HG03039 (cell line): ENCODE results near the gene TAS2R13.

ENCODE experiments used
- ATAC-seq: cut with Tn5 transposase; IDR thresholded peaks from one replicate; pipeline ENCODE4 v1.9.1; 2021; ENCODE audit warnings: mild to moderate bottlenecking, moderate library complexity; ENCODE audit not compliant: unreplicated experiment

TAS2R13 gene

DNA sequence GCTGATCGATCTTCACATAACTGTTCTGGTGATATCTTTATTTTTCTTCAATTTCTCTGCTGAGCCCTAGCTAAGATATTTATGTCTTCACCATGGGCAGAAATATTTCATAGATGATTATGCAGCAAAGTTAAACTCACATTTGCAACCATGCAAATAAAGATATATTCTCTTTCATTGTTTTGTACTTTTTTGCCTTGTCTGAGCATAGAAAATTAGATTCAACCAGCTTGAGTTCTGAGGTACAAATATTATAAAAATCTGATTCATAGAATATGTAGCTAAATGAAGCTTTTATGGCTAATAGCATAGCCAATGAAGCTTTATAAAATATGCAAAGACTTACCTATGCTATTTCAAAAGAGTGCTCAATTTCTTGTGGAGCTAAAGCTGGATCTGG, at the start of gene TAS2R13:
TAS2R13 (minus strand) TSS at position 101 of the 400 bp plus-strand sequence. CDS start 264 bp downstream, outside the sequence.
- no peak for ATAC-seq

DNA sequence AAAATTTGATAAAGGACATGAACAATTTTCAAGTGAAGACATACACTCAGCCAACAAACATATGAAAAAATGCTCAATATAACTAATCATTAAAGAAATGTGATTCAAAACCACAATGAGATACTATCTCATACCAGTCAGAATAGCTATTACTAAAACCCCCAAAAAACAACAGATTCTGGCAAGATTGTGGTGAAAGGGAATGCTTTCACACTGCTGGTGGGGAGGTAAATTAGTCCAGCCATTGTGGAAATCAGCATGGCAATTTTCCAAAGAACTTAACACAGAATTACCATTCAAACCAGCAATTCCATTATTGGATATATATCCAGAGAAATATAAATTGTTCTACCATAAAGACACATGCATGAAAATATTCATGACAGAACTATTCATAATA, 48.4 kb upstream of the TAS2R13 start:
- ATAC-seq = no peak

DNA sequence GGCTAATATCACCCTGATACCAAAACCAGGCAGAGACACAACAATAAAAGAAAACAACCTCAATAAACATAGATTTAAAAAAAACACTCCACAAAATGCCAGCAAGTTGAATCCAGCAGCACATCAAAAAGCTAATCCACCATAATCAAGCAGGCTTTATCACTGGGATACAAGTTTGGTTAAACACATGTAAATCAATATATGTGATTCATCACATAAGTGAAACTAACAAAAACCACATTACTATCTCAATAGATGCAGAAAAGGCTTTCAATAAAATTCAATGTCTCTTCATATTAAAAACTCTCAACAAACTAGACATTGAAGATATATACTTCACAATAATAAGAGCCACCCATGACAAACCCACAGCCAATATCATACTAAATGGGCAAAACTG, 46.7 kb upstream of the TAS2R13 start:
- no peak for ATAC-seq

- no peak for ATAC-seq
These were observed 43.3 kb upstream of the TAS2R13 start for GRCh38 chr12:10952645-10953044.

DNA sequence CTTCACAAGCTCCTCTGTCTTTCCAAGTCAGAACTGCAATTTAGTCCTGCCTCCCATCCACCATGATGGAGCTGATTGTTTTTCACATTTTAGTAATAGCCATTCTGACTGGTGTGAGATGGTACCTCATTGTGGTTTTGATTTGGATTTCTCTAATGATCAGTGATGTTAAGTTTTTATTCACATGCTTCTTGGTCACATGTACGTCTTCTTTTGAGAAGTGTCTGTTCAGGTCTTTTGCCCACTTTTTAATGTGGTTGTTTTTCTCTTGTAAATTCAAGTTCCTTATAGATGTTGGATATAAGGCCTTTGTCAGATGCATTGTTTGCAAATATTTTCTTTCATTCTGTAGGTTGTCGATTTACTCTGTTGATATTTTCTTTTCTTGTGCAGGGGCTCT, 33.8 kb upstream of the TAS2R13 start:
- no peak for ATAC-seq

DNA sequence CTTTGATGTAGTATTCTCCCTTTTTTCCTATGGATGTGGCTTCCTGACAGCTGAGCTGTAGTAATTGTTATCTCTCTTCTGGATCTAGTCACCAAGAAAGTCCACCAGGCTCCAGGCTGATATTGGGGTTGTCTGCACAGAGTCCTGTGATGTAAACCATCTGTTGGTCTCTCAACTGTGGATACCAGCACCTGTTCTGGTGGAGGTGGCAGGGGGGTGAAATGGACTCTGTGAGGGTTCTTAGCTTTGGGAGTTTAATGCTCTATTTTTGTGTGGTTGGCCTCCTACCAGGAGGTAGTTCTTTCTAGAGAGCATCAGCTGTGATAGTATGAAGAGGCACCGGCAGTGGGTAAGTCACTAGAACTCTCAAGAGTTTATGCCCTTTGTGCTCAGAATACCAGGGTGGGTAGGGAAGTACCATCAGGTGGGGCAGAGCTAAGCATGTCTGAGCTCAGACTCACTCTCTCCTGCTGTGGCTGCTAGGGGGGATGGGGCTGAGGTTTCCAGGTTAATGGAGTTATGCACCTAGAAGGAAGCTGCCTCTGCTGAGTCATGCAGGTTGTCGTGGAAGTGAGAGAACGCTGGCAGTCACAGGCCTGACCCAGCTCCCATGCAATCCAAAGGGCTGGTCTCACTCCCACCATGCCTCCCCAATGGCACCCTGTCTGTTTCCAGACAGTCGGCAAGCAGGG, 32.7 kb upstream of the TAS2R13 start:
- no peak for ATAC-seq

- ATAC-seq = no peak
These were observed 32.0 kb upstream of the TAS2R13 start for GRCh38 chr12:10941369-10941768.

- ATAC-seq = no peak
These were observed 31.0 kb upstream of the TAS2R13 start for GRCh38 chr12:10940389-10940788.

DNA sequence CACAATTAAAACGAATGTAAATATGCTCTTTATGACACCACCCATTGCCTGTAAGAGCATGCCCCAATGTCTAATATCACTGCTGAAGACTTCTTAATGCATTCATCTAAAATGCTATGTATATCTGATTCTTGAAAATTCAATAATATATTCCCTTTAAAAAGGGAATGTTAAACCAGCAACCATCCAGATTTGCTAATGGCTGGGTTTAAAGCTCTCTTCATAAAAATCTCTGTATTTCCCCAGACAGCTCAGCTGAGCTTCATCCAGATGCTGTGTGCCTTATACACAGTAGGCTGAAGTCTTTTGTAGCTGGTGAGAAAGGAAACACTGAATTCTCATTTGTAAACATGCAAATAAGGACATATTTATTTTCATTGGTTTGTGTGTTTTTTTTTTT, 29.8 kb upstream of the TAS2R13 start, which contains the start of gene TAS2R14:
TAS2R14 (minus strand) TSS at position 101 of the 400 bp plus-strand sequence; CDS start at position 45, 56 bp downstream.
- no peak for ATAC-seq

GRCh38 chr12:10936506-10936905, 27.1 kb upstream of the TAS2R13 start:
- no peak for ATAC-seq

- ATAC-seq = no peak
These were observed 19.5 kb upstream of the TAS2R13 start, which contains the start of gene PRH2 for GRCh38 chr12:10928746-10929286. TSS of gene PRH2 (plus strand) at chr12:10929236. CDS start at chr12:10929274, 38 bp downstream.

- ATAC-seq = no peak
These were observed 16.9 kb upstream of the TAS2R13 start for GRCh38 chr12:10926269-10926668.

DNA sequence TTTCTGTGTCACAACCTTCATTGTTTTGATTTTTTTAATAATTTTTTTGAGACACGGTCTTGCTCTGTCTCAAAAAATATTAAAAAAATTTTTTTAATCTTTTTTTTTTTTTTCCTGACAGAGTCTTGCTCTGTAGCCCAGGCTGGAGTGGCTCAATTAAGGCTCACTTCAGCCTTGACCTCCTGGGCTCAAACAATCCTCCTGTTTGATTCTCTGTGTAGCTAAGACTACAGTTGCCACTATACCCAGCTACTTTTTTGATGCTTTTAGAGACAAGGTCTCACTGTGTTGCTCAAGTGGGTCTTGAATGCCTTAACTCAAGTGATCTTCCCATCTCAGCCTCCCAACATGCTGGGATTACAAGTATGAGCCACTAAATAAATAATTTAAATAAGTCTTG, 10.4 kb upstream of the TAS2R13 start:
- ATAC-seq = no peak

- ATAC-seq = no peak
These were observed 1.0 kb upstream of the TAS2R13 start for GRCh38 chr12:10910380-10910779.

GRCh38 chr12:10904686-10905085, 4.7 kb downstream of the TAS2R13 start:
- no peak for ATAC-seq

- no peak for ATAC-seq
These were observed 7.9 kb downstream of the TAS2R13 start for GRCh38 chr12:10901427-10901826.

DNA sequence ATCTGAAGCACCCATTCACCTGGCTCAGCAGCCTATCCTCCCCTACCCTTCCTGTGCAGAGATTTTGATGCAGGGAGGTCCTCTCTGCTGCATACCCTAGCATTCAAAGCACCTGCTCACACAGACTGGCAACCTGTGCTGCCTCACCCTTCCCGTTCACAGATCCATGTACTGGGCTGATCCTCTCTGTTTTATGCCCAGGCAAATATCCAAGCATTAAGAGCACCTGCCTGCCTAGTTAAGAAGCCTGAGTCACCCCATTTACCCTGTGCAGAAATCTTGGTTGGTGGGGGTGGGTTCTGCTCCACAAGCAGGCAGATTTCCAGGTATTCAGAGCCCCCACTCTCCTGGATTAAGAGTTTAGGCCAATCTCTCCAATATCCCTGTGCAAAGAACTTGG, 8.4 kb downstream of the TAS2R13 start:
- no peak for ATAC-seq

GRCh38 chr12:10900530-10900929, 8.8 kb downstream of the TAS2R13 start:
- no peak for ATAC-seq

DNA sequence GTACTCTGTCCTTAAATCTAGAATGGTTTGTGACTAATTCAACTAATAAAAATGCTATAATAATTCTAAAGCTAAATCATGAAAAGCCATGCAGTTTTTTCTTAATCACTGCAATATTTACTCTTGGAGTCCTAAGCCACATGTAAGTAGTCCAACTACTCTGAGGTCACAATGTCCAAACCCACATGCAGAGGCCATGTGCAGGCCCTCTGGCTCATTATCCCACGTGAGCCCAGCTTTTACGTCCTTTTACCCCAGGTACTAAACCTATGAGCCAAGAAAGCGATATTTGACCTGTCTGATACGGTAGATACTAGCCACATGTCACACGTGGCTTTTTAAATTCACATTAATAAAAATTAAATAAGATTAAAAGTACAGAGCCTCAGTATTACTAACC, 12.5 kb downstream of the TAS2R13 start:
- no peak for ATAC-seq

GRCh38 chr12:10891937-10892336, 17.4 kb downstream of the TAS2R13 start:
- no peak for ATAC-seq

DNA sequence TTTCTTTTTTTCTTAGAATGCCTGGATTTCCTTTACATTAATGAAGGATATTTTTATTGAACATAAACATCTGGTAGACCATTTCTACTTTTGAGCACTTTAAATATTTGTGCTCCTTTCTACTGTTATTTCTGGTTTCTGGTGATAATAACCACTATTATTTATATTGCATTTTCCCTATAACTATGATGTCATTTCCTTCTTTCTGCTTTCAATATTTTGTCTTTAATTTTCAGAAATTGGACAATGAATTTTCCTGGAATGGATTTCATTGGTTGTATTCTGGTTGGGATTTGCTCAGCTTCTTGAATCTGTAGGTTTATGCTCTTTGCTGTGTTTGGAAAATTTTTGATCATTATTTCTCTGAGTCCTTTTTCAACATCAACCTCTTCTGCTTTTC, 20.1 kb downstream of the TAS2R13 start:
- ATAC-seq = no peak

GRCh38 chr12:10884086-10884725, 25.2 kb downstream of the TAS2R13 start, which contains the start of gene PRH1:
TSS of gene PRH1 (minus strand) at chr12:10884255. CDS start at chr12:10884217, 38 bp downstream.
- no peak for ATAC-seq
